HG03139 (cell line): ENCODE measurements around the gene VPS33B.

Experiments
- ATAC-seq: cut with Tn5 transposase; IDR thresholded peaks from one replicate; pipeline ENCODE4 v1.9.1; 2021; ENCODE audit not compliant: unreplicated experiment

Gene VPS33B

DNA sequence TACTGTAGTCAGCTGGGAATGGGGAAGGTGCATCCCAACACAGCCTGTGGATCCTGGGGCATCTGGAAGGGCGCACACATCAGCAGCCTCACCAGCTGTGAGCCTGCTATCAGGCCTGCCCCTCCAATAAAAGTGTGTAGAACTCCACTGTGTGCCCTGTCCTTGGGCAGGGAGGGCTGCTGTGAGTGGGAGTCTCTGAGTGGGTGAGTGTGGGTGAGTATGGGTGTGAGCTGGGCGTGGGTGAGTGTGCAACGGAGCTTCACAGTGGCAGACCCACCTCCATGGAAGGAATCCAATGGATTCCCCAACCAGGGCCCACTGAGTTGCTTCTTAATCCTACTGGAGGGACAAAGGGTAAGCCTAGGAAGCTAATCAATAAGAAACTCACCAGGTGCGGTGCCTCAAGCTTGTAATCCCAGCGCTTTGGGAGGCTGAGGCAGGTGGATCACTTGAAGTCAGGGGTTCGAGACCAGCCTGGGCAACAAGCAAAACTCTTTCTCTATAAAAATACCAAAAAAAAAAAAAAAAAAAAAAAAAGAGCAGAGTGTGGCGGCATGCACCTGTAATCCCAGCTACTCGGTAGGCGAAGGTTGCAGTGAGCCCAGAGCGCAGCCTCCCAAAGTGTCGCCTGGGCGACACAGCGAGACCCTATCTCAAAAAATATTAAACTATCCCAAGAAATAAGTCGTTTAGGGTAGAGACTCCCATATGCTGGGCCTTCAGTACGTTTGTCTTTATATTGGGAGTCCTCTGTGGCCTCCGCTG, 68.3 kb downstream of the VPS33B start:
- ATAC-seq: no peak

DNA sequence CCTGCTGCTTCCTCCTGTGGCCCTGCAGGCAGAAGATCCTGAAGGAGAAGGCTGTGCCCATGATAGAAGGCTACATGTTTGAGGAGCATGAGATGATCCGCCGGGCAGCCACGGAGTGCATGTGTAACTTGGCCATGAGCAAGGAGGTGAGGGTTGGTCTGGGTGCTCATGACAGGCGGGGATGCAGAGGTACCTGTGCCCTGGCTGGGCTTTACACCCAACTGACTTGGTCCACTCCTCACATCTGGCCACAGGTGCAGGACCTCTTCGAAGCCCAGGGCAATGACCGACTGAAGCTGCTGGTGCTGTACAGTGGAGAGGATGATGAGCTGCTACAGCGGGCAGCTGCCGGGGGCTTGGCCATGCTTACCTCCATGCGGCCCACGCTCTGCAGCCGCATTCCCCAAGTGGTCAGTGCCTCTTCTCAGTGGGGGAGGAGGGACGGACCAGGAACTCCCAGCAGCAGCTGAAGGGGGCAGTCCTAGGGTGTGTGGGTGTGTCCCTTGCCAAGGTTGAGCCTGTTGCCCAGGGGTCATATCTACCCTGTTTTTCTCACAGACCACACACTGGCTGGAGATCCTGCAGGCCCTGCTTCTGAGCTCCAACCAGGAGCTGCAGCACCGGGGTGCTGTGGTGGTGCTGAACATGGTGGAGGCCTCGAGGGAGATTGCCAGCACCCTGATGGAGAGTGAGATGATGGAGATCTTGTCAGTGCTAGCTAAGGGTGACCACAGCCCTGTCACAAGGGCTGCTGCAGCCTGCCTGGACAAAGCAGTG, 69.3 kb downstream of the VPS33B start:
- ATAC-seq: no peak

DNA sequence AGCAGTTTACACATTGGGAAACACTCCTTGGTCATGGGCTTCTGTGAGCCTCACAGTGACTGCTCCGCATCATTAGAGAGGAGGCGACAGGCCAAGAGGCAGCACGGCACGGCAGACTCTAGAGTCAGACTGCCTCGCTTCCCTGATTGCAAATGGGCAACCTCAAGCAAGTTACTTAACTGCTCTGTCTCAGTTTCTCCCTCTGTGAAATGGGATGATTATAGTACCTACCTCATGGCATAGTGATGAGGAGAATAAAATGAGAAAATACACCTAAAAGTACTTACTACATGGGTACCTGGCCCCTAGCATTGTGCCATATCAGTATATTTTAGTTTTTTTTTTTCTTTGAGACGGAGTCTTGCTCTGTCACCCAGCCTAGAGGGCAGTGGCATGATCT, 71.7 kb downstream of the VPS33B start:
- no peak for ATAC-seq

DNA sequence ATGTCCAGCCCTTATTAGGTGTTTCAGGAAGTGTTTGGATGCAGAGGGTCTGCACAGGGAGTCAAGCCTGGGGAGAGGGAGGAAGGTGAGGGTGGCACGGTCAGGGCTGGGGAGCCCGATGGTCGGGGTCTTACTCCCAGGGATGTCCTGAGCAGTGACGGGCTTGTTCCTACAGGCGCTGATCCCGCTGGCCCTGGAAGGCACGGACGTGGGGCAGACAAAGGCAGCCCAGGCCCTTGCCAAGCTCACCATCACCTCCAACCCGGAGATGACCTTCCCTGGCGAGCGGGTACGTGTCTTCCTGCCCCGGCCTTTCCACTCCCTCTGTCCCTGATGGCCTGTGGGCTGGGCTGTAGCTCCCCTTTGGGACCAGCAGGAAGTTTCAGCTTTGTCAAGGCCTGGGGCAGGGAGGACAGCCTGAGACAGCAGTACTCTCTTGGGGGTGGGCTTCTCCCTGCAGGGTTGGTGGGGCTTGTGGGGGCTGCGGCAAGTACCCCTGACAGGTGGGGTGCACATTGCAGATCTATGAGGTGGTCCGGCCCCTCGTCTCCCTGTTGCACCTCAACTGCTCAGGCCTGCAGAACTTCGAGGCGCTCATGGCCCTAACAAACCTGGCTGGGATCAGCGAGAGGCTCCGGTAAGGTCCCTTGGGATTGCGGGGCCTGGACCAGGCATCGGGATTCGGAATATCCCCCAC, 72.3 kb downstream of the VPS33B start:
- ATAC-seq: no peak
